Fibroblast of skin of right quadriceps (primary cell): ENCODE results near the gene LAMP5.

Source experiments
- DNase-seq: peaks from one replicate; pipeline ENCODE4 v3.0.0-alpha.2; 2013

The LAMP5 gene, protein sequence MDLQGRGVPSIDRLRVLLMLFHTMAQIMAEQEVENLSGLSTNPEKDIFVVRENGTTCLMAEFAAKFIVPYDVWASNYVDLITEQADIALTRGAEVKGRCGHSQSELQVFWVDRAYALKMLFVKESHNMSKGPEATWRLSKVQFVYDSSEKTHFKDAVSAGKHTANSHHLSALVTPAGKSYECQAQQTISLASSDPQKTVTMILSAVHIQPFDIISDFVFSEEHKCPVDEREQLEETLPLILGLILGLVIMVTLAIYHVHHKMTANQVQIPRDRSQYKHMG

DNA sequence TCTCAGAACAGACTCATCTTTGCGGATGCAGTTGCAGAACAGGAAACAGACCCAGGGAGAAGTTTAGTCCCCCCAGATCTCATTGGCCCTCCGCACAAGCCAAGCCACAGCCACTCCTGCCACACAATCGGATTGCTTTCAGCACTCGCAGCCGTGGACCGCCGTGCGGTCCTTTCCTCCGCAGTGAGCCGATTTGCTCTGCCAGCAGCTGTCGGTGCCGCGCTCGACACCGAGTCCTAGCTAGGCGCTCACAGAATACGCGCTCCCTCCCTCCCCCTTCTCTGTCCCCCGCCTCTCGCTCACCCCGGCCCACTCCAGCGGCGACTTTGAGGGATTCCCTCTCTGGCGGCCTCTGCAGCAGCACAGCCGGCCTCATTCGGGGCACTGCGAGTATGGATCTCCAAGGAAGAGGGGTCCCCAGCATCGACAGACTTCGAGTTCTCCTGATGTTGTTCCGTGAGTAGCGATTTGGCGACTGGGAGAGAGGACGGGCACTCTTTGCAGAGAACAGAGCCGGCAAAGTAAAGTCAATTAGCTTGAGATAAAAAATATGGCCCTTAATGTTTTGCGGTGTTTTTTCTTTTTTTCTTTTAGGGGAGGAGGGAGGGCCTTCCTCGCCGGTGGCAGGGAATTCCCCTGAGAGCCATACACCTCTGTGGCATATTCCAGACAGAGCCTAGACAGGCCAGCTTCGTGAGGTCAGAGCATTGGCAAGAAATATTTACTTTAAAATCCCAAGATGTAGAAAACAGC, at the start of gene LAMP5:
Gene LAMP5, plus strand, starts transcription at position 130 of the 753 bp plus-strand sequence. Its CDS starts 263 bp downstream, at position 393.
- peak; percentile 11 for DNase-seq

DNA sequence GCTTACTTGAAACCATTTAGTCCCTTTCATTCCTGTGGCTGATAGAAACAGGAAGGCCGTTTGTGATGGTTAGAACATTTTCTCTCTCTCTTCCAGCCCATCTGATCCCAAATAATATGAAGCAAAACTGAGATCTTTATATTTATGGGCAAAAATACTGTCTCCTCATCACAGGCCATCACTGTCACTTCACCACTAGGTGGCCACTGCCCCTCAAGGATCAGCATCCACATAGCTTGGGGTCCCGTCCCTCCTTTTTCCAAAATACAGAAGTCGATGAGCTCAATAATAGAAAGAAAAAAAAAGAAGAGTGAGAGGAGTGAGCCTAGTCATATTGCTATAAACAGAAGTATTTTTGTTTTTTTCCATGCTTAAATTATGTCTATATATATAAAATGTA, 46.4 kb upstream of the LAMP5 start:
- DNase-seq: no peak

DNA sequence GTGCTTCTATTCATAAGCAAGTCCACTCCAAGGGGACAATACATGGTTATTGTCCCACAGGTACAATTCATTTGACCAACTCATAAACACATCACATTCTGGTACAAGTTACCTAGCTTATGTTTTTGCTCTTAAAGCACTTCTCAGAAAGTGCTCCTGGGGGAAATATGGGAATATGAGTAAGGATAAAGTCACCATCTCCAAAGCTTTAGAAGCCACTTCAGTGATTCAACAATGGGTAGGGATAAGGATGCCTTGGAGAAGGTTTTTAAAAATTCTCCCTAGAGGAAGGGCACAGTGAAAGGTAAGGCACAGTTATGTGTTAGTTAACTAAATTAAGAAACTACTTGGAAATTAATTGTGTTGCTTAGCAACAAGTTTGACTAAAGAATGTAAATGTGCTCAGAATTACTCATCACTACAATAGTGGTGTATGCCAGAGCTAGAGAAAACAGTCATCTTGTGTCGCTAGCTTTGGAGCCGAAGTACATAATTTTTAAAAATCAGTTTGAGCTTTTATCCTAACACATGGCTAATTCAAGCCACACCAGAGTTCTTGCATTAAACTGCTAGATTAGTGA, 39.5 kb upstream of the LAMP5 start:
- DNase-seq: peak; percentile 49

DNA sequence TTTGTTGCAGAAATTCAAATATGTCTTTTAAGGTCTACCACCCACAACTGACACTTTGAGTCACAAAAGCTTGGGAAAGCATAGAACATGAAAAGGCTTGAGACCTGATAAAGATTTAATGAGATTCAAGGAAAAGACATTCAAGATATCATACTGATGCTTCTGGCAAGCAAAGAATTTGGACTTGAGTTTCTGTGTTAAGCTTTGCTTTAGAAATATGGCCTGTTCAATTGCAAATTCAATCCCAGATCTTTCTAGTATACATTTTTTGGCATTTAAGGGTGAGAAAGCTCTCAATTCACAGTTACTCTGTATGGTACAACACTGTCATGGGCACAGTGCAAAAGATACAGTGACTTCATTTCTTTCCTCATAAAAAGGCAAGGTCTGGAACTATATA, 38.9 kb upstream of the LAMP5 start:
- no peak for DNase-seq

DNA sequence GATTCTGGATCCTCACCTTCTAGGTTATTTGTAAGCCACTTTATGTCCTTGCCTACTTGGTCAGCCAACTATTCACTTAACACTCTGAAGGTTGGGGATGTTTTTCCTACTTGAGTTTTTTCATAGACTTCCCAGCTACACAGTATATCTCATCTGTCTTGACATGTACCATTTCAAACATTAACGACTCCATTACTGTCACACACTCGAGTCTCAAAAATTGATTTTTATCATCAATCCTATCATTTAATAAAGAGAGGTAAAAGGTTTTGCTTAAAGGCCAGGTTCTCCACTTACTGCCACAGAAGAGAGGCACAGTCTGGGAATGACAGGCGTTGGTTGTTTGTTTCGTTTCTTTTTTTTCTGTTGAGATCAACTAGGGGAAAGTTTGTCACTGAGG, 38.2 kb upstream of the LAMP5 start:
- DNase-seq: no peak

DNA sequence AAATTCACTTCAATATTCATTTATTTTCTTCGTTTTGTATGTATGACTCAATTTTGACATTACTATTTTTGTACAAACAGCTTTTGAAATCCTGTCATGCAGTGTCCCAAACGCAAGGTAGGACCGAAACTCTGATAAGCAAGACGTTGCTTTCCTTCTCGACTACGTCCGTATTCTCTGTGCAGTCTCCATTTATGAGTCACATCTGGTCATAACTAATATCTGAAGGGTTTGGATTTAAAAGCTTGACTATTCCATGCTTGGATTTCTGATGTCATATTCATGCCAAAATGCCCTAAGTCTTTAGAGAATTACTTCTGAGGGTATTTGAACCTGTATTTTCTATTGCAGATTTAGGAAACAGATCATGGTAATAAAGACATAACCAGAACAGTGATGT, 37.8 kb upstream of the LAMP5 start:
- no peak for DNase-seq

DNA sequence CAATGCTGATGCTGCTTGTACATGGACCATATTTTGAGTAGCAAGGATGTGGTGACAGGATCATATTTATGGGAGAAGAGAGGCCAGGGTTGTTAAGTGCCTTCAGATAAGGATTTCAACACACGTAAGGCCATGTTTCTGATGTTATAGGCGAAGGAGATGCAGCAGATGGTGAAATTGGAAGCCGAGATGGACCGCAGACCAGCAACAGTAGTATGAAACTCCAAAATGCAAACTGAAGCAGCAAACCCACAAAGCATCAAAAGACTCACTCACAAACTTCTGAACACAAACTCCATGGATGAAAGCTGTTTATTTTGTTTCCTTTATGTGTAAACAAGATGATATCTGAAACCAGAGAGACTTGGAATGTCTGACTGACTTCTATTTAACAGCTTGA, 35.6 kb upstream of the LAMP5 start:
- DNase-seq: no peak

DNA sequence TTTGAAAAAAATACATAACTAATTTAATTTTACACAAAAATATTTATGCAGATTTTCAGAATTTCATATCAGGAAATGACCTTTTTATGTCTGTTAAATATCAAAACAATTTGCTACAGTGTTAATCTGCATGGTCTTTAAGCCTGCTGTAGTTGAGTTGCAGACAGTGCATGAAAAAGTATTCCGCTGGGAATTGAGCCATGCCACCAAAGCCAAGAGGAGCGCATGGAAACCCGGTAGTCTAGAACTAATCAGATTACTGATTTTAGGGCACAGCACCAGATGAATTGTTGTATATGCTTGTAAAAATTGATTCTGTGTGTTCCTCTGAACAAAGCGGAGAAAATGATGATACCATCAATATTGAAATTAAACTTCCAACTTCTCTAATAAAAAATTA, 34.3 kb upstream of the LAMP5 start:
- no peak for DNase-seq

DNA sequence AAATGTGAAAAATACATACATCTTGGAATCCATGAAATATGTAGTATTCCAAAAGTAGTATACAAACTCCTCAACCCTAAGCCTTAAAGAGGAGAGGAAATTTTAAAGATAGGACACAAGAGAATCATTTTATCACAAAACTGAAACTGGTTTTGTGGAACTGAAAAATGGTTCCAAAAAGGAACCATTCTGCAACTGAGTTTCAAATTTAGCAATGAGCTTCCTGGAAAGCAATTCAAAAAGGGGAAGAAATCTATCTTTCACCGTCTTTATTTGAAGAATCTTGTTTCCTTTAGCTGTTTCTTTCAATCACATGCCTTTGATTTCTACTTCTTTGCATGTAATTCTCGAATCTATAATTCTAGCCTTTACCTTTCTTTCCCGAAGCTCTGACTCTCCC, 32.2 kb upstream of the LAMP5 start:
- DNase-seq: no peak

DNA sequence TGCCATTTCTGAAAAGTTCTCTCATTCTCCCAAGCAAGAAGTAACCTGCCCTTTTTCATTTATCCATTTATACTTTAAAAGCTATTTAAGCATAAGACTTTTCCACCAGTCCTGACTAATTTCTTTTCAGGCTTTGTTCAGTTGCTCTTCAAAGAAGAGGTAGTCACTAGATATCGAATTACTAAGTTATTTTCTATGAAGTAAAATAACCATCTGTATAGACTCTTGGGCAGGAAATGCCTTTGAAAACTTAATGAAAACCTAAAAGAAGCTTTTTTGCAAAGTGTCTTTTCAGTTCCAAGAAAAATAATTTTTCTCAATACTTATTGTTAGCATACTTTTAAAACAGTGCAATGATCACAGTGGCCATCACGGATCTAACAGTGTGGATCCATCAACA, 31.3 kb upstream of the LAMP5 start:
- DNase-seq: no peak

DNA sequence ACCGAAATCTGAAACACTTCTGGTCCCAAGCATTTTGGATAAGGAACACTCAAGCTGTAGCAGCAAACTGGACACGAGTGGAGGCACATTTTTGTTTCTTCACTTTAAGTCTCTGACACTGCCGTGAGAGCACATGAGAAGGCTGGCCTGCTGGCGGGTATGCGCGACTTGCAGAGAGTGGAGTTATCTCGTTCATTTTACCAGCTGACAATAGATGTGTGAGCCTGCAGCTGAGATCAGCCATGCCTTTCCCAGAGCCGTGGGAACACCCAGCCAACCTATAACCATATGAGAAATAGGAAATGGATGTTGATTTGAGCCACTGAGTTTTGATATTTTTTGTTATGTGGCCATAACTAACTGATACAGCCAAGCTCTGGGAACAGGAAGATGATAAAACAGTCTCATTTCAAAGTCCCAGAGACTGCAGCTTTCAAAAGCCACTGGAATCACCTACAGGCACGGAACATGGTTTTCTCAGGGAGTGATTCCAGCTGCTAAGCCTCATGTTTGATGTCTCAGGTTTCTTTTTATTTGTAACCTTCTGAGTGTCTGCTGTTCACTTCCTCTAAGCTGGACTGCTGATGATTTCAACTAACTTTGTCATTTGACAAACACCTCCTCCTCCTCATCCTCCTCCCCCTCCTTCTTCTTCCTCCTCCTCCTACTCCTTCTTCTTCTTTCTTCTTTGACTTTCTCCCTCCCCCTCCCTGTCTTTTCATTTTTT, 28.6 kb upstream of the LAMP5 start:
- no peak for DNase-seq

DNA sequence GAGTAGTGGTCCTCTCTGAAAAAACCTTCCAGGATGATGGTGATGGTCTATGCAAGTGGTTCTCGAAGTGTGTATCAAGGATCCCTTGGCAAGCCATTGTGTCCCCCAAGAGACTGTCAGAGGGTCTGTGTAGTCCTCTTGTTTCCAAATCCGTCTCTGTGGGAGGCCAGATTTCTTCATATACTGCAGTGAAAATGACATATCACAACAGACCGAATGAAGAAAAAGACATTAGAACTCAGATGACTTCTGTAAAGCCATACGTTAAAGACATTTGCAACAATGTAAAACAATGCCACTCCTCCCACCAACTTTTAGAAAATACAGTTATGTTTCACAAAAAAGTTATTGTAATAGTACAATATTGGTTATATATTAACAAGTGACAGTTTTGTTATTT, 27.2 kb upstream of the LAMP5 start:
- no peak for DNase-seq

DNA sequence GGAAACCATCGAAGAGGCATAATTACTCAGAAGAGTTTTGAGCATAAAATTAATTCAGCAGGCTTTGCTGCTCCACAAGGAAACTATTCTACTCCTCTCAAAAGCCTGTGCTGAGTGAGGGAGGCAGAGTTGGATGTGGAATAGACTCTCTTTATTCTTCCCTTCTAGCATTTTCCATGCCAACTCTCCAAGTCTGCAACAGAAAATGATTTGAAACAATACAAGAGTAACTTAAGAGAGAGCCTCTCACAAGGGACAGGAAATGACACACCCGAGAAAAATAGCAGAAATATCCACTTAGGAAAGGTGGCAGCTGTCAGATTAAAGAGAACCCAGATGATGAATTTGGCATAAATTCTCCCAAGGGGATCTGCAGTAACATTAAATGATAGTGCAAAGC, 26.3 kb upstream of the LAMP5 start:
- no peak for DNase-seq

DNA sequence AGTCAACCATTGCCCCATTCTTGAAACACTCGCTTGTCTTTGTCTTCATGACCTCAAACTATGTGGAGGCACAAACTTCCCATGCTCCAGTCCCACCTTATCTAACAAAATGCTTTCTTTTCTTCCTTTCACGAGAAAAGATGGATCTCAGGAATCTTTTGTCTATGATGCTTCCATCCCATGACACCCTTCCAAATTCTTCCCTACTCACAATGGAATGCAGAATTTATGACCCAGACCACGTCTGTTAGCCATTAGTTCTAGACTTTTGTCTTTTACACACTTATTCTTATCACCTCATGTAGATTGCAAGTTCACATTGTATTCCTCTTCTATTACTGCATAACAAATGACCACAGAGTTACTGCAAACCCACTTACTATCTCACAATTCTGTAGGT, 24.2 kb upstream of the LAMP5 start:
- peak; percentile 38 for DNase-seq

DNA sequence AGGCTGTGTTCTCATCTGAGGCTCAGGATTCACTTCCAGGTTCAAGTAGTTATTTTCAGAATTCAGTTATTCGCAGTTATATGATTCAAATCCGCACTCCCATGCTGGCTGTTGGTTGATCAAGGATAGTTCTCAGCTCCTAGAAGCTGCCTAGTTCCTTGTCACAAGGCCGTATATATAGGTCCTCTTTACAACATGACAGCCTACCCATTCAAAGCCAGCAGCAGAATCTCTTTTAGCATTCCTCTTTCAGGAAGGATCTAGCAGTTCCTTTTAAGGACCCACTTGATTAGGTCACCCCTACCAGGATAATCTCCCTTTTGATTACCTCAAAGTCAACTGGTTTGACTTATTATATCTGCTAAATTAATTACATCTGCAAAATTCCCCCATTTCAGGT, 23.8 kb upstream of the LAMP5 start:
- no peak for DNase-seq

DNA sequence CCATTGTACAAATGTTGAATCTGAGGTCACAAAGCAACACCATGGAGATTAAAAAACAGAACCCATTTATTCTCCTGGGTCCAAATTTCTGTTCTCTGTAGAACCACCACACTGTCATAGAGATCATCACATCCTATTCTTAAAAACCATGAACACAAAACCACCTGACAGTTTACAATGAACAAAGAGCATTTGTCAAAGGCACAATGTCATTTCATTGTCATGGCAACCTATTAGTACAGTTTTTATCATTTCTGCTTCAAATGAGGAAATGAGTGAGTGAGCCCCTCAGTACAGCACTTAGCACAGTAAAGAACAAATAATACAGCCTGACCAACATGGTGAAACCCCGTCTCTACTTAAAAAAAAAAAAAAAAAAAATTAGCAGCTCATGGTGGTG, 23.1 kb upstream of the LAMP5 start:
- DNase-seq: no peak

DNA sequence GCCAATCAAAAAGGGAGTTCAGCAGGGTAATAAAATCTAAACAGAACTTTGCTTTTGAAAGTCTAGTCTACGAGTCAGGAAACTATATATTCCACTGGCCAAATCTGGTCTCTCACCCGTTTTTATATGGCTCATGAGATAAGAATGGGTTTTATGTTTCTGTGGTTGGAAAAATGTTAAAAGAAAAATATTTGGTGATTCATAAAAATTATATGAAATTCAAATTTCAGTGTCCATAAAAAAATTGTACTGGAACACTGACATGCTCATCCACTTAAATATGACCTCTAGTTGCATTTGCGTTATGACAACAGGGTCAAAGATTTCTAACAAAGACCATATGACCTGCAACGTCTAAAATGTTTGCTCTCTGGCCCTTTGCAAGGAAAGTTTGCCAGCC, 22.3 kb upstream of the LAMP5 start:
- peak; percentile 56 for DNase-seq

DNA sequence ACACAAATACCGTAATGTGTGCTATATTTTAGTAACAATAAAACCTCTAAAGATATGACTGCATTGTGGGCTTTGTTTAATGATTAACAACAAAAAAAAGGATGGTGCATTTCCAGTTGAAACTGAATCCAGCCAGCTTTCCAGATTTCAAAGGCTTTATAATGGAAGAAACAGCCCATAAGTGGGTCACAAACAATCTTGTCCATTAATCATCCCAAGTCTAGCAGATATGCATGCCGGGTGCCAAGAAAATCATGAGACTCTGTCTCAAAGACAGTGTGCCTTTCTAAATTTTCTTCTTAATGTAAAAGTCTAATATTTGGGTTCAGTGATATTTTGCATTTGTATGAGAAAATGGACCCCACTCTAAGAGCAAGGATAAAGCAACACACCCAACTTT, 20.6 kb upstream of the LAMP5 start:
- DNase-seq: no peak

DNA sequence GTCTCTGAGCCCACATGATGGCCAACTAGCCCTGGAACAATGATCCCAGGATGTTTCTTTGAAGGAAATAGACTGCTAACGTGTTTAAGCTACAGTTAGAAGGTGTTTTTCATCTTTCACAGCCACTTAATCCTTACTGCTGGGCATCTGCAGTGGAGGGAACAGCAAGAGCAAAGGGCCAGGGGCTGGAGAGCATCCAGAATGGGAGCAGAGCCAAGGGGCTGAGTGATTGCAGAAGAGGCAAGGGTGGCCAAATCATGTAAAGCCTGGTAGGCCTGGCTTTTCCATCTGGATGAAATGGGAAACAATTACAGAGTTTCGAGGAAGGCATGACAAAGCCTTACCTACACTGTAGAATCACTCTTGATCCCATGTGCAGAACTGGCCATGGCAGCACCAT, 18.7 kb upstream of the LAMP5 start:
- no peak for DNase-seq

DNA sequence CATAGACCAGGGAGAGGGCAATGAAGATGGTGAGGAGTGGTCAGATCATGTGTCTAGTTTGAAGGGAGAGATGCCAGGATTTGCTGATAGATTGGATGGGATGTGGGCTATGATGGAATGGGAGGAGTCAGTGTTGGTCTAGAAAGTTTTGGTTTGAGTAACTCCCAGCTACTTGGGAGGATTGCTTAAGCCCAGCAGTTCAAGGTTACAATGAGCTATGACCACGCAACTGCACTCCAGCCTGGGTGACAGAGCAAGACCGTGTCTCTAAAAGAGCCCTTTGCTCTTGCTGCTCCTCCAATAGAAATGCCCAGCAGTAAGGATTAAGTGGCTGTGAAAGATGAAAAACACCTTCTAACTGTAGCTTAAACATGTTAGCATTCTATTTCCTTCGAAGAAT, 18.2 kb upstream of the LAMP5 start:
- DNase-seq: no peak

DNA sequence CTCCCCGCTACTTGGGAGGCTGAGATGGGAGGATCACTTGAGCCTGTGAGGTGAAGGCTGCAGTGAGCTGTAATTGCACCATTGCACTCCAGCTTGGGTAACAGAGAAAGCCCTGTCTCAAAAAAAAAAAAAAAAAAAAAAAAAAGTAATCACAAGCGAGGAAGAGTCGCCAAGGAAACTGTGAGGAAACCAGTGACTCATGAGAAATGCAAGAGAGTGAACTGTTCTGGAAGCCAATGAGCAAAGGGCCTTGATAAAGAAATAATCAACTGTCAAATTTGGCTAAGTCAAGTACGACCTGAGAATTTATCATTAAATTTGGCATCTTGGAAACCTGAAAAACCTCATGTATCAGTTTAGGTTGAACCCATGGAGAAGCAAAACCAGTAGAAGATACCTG, 16.1 kb upstream of the LAMP5 start:
- peak; percentile 35 for DNase-seq

DNA sequence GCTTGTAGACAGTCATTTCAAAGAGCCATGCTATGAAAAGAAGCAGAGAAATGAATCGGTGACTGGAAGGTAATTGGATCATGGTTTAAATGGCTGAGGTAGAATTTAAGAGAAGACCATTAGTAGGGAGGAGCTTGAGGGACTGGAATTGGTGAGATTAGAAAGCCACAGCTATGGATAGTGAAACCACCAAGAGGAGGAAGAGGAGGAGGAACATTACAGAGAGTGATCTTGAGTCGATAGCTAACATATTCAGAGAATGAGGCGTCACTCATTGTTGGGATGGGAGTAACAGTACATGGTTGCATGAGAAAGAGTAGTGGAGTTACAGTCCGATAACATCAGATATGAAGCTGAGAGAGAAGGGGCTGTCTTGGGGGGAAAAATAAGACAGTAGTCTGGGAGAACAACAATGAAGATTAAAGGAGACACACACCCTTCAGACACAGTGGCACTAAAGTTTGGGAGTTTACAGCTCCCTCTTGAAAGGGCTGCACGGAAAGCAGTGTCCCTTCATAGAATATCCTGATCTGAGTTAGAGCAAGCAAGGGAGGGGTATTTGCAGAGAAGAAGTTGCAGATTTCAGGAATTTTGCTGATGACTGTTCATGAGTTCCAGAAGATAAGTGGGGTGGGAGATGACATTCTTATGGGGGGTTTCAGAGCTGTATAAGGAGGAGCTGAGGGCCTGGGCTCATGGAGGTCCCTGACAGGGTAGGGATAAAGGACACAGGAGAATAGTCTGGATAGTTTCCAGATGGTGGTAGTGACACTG, 15.1 kb upstream of the LAMP5 start:
- DNase-seq: no peak

DNA sequence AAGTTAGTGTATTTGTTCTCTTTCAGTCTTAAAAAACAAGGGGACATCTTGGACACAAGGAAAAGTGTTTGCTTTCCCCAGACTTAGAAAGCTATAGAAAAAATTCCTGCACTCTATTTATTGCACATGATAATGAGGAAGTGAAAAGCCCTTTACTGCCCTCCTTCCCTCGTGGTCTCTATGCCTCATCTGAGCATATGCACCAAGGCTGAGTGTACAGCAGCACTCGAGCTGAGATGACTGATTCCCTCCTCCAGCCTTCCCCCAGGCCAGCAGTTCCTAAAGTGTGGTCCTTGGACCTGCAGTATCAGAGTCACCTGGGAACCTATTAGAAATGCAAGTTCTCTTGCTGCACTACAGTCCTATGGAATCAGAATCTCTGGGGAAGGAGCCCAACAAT, 14.3 kb upstream of the LAMP5 start:
- DNase-seq: no peak
